HG02798 (cell line): ENCODE results near the gene KIF19.

ENCODE experiments used
- ATAC-seq: cut with Tn5 transposase; IDR thresholded peaks from one replicate; pipeline ENCODE4 v1.9.1; 2021; ENCODE audit warnings: mild to moderate bottlenecking; ENCODE audit not compliant: unreplicated experiment, poor library complexity

KIF19 gene

DNA sequence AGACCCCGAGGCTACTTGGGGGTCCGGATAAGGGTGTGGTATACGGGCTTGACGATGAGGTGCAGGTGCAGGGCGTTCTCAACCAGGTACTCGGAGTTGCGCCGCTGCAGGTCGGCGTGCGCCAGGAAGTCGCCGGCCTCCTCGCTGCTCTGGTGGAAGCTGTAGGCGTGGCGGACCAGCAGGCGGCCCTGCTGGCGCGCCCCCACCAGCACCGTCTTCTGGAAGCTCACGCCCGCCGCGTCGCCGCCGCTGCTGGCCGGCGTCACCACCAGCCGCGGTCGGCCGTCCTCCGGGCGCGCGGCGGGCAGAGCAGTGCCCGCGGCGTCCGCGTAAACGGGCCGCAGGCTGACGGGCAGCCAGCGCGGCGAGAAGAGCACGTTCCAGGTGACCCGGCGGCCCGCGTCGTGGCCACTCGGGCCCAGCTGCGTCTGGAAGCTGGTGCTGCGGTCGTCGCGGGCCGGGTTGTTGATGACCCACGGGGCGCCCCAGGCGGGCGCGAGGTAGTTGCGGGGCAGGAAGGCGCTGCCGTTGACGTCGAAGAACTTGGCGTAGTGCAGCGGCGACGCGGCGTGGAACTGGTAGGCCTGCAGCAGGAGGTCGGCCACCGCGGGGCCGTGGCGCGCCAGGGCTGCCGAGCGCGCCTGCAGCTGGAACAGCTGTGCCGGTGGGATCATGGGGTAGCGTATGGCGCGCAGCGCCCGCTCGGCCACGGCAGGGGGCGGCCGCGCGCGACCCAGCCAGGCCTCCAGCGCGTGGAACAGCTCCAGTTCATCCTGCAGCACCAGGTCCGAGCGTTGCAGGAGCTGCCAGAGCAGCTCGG lies 30.8 kb downstream of the KIF19 start:
- ATAC-seq = no peak

DNA sequence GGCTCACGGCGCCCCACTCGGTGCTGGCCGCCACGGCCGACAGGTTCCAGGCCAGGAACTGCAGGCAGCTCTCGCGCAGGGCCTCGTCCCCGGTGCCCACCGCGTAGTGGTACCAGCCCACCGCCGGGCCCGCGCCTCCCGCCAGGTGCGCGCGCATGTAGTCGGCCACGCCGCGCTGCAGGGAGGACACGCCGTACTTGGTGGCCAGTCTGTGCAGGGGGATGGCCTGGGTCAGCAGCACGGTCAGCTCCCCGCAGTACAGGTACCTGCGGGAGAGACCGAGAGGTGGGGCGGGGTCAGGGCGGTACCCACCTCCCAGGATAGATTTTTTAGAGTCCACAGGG lies 31.4 kb downstream of the KIF19 start:
- ATAC-seq = no peak

GRCh38 chr17:74358697-74359096 lies 32.7 kb downstream of the KIF19 start:
- ATAC-seq = no peak

GRCh38 chr17:74359916-74360315 lies 33.9 kb downstream of the KIF19 start:
- ATAC-seq = no peak

DNA sequence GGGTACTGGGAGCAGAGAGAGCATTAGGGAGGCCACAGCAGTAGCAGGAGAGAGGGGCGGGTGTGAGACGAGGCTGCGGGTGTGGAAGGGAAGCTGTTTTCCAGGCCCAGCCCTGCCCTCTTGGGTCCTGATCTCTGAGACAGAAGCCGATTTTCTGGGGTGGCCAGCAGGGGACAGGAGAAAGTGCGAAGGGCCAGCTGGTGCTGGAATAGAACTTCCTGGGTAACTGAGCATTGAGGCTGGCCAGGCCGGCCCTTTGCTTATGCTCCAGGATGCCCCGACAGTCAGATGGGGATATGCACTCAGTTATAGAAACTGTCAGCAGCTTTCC lies 34.8 kb downstream of the KIF19 start:
- no peak for ATAC-seq

DNA sequence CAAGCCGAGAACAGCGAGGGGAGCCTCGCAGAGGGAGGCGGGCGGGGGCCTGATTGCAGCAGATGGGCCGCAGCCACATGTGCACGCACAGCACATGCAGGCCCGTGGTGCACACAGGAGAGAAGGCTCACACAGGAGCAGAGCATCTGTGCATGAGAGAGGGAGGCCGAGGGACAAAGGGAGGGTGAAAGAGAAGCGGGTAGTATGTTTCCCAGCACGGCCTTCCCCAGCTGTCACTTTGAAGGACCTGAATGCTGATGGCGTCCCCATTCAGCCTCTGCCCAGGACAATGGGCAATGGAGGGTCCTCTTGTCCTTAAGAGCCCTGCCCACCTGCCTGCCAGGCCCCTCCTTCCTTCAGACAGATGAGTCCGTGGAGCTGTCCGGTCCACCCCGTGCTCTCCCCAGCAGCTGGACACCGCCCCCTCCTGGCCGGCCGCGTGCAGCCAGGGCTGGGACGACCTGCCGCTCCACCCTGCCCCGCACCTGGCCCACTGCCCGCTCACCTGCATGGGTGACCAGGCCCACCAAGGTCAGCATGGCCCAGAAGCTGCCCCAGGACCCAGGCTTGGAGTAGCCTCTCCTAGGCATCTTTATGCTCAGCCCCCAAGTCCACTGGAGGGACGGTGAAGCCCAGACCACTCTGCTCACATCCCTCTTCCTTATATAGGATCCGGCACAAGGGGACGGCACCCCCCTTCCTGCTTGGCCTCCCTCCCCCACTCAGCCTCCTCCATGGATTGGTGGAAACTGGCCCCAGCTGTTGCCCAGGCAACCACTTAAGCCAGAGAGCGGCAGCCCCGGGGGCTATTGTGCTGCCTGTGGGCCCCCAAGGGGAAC lies 35.4 kb downstream of the KIF19 start, which contains the start of gene BTBD17:
BTBD17 (minus strand) TSS at position 639 of the 839 bp plus-strand sequence; CDS start at position 590, 49 bp downstream.
- no peak for ATAC-seq

DNA sequence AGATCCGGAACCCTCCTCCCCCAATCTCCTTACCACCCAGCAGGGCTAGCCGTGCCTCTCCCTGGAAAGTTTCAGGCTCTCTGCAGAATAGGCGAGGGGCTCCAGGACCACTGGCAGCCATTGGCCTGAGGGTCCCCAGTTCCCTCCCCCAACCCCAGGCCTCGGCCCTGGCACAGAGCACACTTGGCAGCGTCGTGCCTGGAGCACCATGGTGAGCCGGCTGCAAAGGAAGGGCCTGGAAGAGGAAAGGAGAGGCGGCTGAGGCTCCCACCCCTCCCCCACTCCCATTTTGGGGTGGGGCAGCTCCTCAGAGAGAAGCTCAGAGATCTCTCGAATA lies 36.0 kb downstream of the KIF19 start:
- no peak for ATAC-seq

DNA sequence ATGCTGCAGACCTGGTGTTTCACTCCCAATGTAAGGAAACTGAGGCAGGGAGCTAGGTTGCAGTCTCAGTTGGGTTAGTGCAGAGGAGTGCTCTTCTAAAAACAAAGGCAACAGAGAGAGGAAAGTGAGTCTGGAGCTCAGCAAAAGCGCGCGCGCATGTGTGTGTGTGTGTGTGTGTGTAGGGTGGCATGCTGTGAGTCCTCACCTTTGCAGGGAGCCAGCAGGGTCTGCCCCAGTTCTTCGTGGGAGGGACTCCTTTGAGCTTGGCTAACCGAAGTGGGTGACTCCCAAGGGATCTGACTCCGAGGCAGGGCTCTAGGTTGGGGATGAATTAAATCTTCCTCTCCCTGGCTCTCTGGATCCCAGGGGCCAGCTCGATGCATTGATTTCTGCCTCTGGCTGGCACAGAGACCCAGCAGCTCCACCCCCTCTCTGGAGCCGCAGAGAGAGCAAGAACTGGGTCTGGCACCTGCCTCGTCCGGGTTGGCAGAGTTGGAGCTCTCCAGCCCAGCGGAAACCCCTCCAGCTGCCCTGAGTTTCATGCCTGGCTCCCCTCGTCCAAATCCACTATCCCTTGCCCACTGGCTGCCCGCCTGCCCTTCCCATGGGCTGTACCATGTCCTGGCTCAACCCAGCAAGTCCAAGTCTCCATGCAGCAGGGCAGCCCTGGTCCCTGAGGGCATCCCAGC lies 36.9 kb downstream of the KIF19 start:
- ATAC-seq = no peak

- no peak for ATAC-seq
Measured at GRCh38 chr17:74367206-74367605, 41.2 kb downstream of the KIF19 start, which contains the start of gene GPR142. TSS of gene GPR142 (plus strand) at chr17:74367506. CDS start at chr17:74369541, 2,035 bp downstream.

GRCh38 chr17:74368341-74369081 lies 42.5 kb downstream of the KIF19 start:
- ATAC-seq = no peak

DNA sequence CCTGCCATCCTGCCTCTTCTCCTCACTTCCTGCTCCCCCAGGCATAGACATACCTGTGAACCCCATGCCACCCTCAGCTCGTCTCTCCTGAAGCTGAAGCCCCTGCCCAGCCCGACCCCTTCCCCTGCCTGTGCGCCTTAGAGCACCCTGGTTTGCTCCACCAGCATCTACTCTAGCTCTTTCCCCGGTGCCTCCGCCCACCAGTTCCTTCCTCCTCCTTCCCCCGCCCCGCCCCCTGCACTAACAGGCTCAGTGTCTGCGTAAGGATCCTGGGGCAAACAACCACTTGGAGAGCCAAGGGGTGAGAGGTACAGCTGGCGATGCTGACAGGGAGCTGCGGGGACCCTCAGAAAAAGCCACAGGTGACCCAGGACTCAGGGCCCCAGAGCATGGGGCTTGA lies 43.2 kb downstream of the KIF19 start:
- no peak for ATAC-seq

DNA sequence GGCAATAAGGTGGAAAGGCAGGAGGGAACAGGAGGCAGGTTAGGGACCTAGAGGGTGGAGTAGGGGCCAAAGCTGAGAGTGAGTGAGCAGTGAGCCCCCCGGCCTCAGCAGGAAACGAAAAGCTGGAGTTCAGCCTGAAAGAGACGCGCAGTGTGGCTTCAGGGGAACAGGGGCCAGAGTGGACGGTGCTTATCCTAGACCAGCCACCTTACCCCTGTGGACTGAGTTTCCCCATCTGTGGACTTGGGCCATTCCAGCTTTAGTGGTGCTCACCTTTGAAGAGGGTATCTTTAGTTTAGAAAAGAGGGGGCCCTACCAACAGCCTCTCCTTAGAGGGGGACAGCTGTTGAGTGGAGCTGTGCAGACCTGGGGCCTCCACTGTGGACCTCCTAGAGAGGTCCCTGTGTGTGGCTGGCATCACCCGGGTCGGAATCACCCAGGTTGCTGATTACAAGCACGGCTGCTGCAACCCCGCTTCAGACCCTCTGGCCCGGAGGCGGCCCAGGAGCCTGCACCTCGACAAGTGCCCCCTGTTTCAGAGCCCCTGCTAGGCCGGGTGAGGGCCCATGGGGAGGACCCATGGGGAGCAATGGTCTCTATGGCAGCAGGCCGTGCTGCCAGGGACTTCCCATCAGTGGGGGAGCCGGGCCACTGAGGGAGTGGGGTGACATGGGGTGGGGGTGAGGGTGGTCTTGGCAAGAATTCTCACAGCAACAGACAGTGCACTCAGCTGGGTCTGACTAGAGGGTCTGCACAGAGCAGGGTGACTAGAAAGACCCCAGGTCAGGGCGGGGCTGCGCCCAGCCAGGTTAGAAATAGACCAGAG lies 43.9 kb downstream of the KIF19 start:
- no peak for ATAC-seq

- ATAC-seq = no peak
Measured at GRCh38 chr17:74371653-74372147, 45.7 kb downstream of the KIF19 start.

DNA sequence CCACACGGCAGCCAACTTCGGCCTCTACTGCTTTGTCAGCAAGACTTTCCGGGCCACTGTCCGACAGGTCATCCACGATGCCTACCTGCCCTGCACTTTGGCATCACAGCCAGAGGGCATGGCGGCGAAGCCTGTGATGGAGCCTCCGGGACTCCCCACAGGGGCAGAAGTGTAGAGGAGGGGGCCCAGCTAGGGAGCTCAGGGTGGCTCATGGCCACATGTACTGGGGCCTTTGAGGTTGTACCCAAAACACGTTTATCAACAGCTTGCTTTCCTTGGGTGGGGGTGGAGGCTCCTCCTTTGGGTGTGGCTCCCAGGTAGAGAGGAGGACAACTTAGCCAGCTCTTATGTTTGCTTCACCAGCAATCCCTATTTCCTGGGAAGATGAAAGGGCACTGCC lies 46.4 kb downstream of the KIF19 start:
- ATAC-seq = no peak

GRCh38 chr17:74373838-74374606 lies 48.0 kb downstream of the KIF19 start:
- ATAC-seq = no peak

DNA sequence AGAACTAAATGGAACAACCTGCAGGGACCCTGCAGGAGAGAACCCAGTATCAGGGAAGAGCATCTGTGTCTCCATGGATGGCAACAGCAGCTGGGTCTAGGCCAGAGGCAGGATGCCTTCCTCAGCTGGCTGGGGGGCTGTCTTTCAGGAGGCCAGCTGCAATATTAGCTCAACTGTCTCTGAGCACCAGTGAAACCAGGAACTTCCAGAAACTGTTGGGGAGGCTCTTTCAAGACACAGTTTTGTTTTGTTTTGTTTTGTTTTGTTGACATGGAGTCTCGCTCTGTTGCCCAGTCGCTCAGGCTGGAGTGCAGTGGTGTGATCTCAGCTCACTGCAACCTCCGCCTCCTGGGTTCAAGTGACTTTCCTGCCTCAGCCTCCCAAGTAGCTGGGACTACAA lies 48.8 kb downstream of the KIF19 start:
- ATAC-seq = no peak

- peak; percentile 73 for ATAC-seq
Measured at GRCh38 chr17:74379495-74380085, 53.6 kb downstream of the KIF19 start.
